ENCODE results near the gene MFGE8. TPM values are rescaled to one million over a fixed set of nuclear protein-coding genes. Genes with fewer than 3 reads are reported as not detected.

The MFGE8 gene
- total and polyA plus RNA-seq, 7 donors: 137 to 771 (median 253) TPM

GRCh38 chr15:88864861-88865497 is 48.2 kb downstream of the MFGE8 start:
- no peak for TF ChIP-seq CTCF (IDR thresholded peaks at IDR 0.05)
- intact Hi-C loops (cut with DNase I): no loop called here

GRCh38 chr15:88863412-88863811 is 49.8 kb downstream of the MFGE8 start:
- Histone ChIP-seq H3K4me3 (no peak overlapping the region), H3K9me3 (no peaks in the 10 kb centered on the region), H3K27ac (no peak overlapping the region), H3K27me3 (ENCODE audit: insufficient read depth in 3 of 3, low read length in 2 of 3) (peaks cover 0 to 3% (median 0%) of the 10 kb centered on the region in 3 donors), H3K4me1 (no peaks in the 10 kb centered on the region), H3K36me3 (ENCODE audit: insufficient read depth in 1 of 2, low read depth in 1 of 2) (no peaks in the 10 kb centered on the region)
- no peak for ATAC-seq
- no peak for DNase-seq
- TF ChIP-seq CTCF (IDR thresholded peaks at IDR 0.05): no peak
- WGBS, 3 donors: 61 to 75% (median 70%) methylated on average over 1 of the region's 1 CpG
- intact Hi-C loops (cut with DNase I): no loop called here

More at GRCh38 chr15:88864861-88865497, 48.2 kb downstream of the MFGE8 start:
- no peak for DNase-seq
- Histone ChIP-seq H3K36me3 (ENCODE audit: insufficient read depth in 1 of 2, low read depth in 1 of 2) (no peaks in the 10 kb centered on the region), H3K4me1 (no peaks in the 10 kb centered on the region), H3K4me3 (no peak overlapping the region), H3K9me3 (no peaks in the 10 kb centered on the region), H3K27me3 (ENCODE audit: insufficient read depth in 3 of 3, low read length in 2 of 3) (peaks cover 0 to 3% (median 0%) of the 10 kb centered on the region in 3 donors), H3K27ac (no peak overlapping the region)
- WGBS, 3 donors: 69 to 75% (median 70%) methylated on average over 4 of the region's 4 CpGs
- ATAC-seq: no peak

GRCh38 chr15:88860212-88860611 is 53.0 kb downstream of the MFGE8 start:
- no peaks in the 10 kb centered on the region for H3K36me3 ChIP-seq (ENCODE audit: insufficient read depth in 1 of 2, low read depth in 1 of 2)
- H3K4me1 ChIP-seq: no peaks in the 10 kb centered on the region
- no peak overlapping the region for H3K27ac ChIP-seq
- intact Hi-C loops (cut with DNase I): no loop called here
- ATAC-seq (no peak), DNase-seq (no peak)
- TF ChIP-seq CTCF (IDR thresholded peaks at IDR 0.05): no peak
- 77 to 83% (median 81%) methylated on average over 7 of the region's 7 CpGs for WGBS, 3 donors
- no peaks in the 10 kb centered on the region for H3K9me3 ChIP-seq
- H3K4me3 ChIP-seq: no peak overlapping the region
- H3K27me3 ChIP-seq (ENCODE audit: insufficient read depth in 3 of 3, low read length in 2 of 3): peaks cover 0 to 3% (median 0%) of the 10 kb centered on the region in 3 donors

GRCh38 chr15:88859550-88859949 is 53.6 kb downstream of the MFGE8 start:
- H3K27me3 ChIP-seq (ENCODE audit: insufficient read depth in 3 of 3, low read length in 2 of 3): peaks cover 0 to 3% (median 2%) of the 10 kb centered on the region in 3 donors
- intact Hi-C loops (cut with DNase I): no loop called here
- no peak for DNase-seq
- TF ChIP-seq CTCF (IDR thresholded peaks at IDR 0.05): no peak
- H3K36me3 ChIP-seq (ENCODE audit: insufficient read depth in 1 of 2, low read depth in 1 of 2): no peaks in the 10 kb centered on the region
- no peak for ATAC-seq
- H3K9me3 ChIP-seq: no peaks in the 10 kb centered on the region
- no peaks in the 10 kb centered on the region for H3K4me1 ChIP-seq
- H3K4me3 ChIP-seq: no peak overlapping the region
- no peak overlapping the region for H3K27ac ChIP-seq
- WGBS, 3 donors: 63 to 74% (median 68%) methylated on average over 7 of the region's 7 CpGs

- no peak for TF ChIP-seq CTCF (IDR thresholded peaks at IDR 0.05)
- Histone ChIP-seq H3K4me3 (no peak overlapping the region), H3K36me3 (ENCODE audit: insufficient read depth in 1 of 2, low read depth in 1 of 2) (no peaks in the 10 kb centered on the region), H3K9me3 (no peaks in the 10 kb centered on the region), H3K27ac (no peak overlapping the region), H3K4me1 (no peaks in the 10 kb centered on the region), H3K27me3 (ENCODE audit: insufficient read depth in 3 of 3, low read length in 2 of 3) (peaks cover 0 to 3% (median 2%) of the 10 kb centered on the region in 3 donors)
- intact Hi-C loops (cut with DNase I): no loop called here
- 88 to 92% (median 91%) methylated on average over 11 of the region's 11 CpGs for WGBS, 3 donors
- DNase-seq (no peak), ATAC-seq (no peak)
Measured at GRCh38 chr15:88858934-88859333, 54.2 kb downstream of the MFGE8 start.

Measured in psoas muscle (tissue), 8 donors.